Lower leg skin (tissue), 3 donors: Measurements from ENCODE around the gene PARG.

Source experiments
- CTCF ChIP-seq, 3 donors: fragments of 450-650 bp; IDR thresholded peaks; one replicate each; pipeline ENCODE4 v1.5.1; 2016; ENCODE audit warnings: antibody characterized with exemption in 3 of 3, mild to moderate bottlenecking in 3 of 3, moderate library complexity in 2 of 3
- POLR2A ChIP-seq, 2 donors: fragments of 450-650 bp; IDR thresholded peaks; one replicate each; pipeline ENCODE4 v1.6.1; 2016 to 2017; ENCODE audit warnings: antibody characterized with exemption in 2 of 2, mild to moderate bottlenecking in 1 of 2, moderate library complexity in 1 of 2

GRCh38 chr10:49833168-49833567, 108.7 kb downstream of the PARG start:
- TF ChIP-seq CTCF (IDR thresholded peaks at IDR 0.05) = no peak
- no peak for TF ChIP-seq POLR2A (IDR thresholded peaks at IDR 0.05)
